Hippocampal formation (tissue), 2 donors: Measurements from ENCODE around the gene HFE.
"Not testable (repeated sequence)": the region's sequence is repeated elsewhere in the genome, so short reads cannot be mapped to it uniquely, and the experiment has no call there.

ENCODE experiments used
- DNase-seq, 2 donors: peaks; one replicate each; lab custom pipeline; 2025; lab: John Stamatoyannopoulos, UW

The HFE gene

DNA sequence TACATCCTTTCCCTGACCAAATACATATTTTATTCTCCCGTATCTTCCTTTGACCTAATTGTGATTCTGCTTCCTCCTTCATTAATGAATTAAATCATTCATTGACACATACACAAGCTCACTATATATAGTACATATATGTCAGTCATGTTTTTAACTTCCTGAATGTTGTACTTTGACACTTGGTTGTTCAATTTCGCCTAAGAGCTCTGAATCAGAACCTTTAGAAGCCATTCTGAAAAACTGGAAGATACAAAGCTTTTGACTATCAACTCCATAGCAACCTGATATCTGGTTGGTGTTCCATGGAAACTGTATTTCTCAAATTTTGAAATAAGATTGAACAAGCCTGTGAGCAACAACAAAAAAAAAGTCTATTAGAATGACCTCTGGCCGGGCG lies 27.3 kb upstream of the HFE start:
- DNase-seq = no peak

DNA sequence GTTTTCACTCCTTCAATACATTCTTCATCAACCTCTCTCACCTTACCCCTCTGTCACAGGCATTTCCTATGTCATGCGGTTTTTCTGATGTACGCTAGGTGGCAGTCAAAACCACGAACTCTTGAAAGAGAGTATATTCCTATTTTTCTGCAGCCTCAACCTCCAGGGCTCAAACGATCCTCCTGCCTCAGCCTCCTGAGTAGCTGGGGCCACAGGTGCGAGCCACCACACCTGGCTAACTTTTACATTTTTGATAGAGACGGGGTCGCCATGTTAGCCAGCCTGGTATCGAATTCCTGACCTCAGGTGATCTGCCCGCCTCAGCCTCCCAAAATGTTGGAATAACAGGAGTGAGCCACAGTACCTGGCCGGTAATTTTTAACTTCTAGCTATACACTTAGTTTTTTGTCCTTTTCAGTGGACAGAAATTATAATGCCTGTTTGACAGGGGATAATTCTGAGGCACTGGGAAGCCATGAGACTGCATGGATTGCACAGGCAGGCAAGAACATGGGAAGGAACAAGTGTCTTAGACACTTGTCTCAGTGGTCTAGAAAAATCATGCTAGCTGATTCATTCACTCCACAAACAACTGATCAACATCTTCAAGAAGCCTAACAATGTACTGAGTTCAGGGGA lies 22.5 kb upstream of the HFE start:
- DNase-seq = peak in 1 of 2 donors; percentile 34

DNA sequence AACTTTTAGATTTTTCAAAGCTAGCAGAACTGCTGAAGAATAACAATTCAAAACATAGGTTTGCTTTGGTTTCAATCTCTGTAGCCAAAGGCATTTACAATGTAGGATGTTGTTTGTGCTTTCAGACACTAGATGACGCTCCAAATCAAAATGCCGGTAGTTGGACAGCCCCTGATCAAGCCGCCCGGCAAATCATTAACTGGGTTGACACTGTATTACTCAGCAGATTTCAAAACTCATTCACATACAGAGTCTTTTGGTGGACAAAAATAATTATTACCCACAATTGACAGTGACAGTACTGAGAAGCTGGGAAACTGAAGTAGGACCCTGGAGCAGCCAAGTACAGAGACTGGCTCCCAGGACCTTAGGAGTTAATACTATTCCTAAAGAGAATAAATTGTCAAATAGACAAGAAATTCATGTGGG lies 21.3 kb upstream of the HFE start:
- DNase-seq = peak; percentile 16 to 54

DNA sequence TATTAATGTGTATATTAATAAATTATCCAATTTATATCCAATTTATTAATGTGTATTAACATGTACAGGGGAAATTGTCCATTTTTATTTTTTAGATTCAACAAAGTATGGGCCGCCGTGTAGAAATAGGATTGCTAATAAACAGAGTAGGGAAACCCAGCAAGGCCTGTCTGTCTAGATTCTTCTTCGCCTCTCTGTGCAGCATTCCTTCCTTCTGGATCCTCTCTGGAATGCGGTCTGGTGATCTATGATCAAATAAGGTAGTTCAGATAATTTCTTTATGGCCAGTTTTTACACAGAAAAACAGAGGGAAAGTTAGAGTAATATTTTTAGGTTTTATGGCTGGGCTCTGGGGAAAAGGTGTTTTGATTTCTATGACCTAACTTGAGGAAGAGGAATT lies 19.9 kb upstream of the HFE start:
- DNase-seq = no peak

- no peak for DNase-seq
These were observed 19.2 kb upstream of the HFE start for GRCh38 chr6:26068036-26068435.

DNA sequence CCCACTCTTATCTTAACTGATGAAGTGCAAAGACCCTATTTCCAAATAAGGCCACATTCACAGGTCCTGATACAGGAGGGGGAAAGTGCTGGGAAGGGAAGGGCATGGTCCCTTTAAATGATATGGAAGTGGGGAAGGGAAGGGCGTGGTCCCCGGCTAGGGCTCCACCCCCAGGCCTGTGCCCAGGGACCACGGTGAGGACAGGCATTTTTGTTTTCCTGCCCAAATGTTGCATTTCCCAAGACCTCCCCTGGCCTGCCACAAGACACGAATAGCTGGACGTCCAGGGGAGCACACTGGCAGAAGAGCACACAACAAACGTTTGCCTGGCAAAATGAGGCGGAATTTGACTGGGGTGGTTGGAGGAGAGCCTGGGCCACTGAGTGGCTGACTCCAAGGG lies 16.1 kb upstream of the HFE start:
- DNase-seq = no peak

DNA sequence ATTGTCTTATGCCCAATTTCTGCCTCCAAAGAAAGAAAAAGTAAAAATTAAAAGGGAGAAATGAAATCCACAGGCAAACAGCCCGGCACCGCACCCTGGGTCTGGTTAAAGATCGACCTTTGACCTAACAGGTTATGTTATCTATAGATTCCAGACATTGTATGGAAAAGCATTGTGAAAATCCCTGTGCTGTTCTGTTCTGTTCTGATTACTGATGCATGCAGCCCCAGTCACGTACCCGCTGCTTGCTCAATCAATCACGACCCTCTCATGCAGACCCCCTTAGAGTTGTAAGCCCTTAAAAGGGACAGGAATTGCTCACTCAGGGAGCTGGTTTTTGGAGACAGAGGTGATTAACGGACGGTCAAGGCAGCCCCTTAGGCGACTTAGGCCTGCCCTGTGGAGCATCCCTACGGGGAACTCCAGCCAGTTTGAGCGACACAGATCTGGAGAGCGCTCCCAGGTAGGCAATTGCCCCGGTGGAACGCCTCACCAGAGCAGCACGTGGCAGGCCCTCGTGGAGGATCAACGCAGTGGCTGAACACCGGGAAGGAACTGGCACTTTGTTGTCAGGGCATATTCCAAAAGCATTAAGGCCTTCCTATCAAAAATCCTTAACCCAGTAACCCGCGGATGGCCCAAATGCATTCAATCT lies 12.0 kb upstream of the HFE start:
- no peak for DNase-seq

DNA sequence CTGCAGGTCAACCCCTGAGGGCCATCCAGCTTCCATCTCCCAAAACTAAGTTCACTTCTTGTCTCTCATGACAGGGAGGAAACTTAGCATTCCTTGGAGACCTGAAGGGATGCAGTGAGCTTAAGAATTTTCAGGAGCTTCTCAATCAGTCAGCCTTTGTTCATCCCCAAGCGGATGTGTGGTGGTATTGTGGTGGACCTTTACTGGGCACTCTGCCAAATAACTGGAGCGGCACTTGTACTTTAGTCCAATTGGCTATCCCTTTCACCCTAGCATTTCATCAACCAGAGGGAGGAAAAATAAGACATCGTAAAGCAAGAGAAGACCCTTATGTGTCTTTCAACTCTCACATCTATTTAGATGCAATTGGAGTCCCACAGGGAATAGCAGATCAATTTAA lies 9.2 kb upstream of the HFE start:
- not testable (repeated sequence) for DNase-seq

GRCh38 chr6:26081096-26081495 lies 6.1 kb upstream of the HFE start:
- not testable (repeated sequence) for DNase-seq

DNA sequence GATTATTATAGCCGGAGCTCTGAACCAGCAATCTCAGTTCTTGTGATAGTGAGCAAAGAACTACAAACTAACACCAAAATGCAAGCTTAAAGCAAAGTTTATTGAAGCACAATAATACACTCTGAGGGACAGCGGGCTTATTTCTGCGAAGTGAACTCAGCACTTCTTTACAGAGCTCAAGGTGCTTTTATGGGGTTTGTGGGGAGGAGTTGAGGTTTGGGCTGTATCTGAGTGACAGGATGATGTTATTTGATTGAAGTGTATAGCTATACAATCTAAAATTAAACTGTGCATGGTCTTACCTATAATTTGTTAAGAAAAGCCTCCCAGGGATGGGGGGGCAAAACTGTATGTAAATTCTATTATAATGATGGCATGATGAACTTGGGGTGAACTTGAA lies 1.0 kb upstream of the HFE start:
- no peak for DNase-seq

DNA sequence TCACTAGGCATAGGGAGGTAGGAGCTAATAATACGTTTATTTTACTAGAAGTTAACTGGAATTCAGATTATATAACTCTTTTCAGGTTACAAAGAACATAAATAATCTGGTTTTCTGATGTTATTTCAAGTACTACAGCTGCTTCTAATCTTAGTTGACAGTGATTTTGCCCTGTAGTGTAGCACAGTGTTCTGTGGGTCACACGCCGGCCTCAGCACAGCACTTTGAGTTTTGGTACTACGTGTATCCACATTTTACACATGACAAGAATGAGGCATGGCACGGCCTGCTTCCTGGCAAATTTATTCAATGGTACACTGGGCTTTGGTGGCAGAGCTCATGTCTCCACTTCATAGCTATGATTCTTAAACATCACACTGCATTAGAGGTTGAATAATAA lies 1.1 kb downstream of the HFE start:
- no peak for DNase-seq

DNA sequence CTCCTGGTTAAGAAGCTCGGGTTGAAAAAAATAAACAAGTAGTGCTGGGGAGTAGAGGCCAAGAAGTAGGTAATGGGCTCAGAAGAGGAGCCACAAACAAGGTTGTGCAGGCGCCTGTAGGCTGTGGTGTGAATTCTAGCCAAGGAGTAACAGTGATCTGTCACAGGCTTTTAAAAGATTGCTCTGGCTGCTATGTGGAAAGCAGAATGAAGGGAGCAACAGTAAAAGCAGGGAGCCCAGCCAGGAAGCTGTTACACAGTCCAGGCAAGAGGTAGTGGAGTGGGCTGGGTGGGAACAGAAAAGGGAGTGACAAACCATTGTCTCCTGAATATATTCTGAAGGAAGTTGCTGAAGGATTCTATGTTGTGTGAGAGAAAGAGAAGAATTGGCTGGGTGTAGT lies 2.0 kb downstream of the HFE start:
- DNase-seq = no peak

DNA sequence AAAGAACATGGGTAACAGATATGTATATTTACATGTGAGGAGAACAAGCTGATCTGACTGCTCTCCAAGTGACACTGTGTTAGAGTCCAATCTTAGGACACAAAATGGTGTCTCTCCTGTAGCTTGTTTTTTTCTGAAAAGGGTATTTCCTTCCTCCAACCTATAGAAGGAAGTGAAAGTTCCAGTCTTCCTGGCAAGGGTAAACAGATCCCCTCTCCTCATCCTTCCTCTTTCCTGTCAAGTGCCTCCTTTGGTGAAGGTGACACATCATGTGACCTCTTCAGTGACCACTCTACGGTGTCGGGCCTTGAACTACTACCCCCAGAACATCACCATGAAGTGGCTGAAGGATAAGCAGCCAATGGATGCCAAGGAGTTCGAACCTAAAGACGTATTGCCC lies 5.2 kb downstream of the HFE start:
- no peak for DNase-seq

GRCh38 chr6:26094036-26094435 lies 6.8 kb downstream of the HFE start:
- DNase-seq = no peak

DNA sequence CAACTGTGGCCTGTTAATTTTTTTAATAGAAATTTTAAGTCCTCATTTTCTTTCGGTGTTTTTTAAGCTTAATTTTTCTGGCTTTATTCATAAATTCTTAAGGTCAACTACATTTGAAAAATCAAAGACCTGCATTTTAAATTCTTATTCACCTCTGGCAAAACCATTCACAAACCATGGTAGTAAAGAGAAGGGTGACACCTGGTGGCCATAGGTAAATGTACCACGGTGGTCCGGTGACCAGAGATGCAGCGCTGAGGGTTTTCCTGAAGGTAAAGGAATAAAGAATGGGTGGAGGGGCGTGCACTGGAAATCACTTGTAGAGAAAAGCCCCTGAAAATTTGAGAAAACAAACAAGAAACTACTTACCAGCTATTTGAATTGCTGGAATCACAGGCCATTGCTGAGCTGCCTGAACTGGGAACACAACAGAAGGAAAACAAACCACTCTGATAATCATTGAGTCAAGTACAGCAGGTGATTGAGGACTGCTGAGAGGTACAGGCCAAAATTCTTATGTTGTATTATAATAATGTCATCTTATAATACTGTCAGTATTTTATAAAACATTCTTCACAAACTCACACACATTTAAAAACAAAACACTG lies 10.1 kb downstream of the HFE start:
- peak; percentile 39 to 72 for DNase-seq

DNA sequence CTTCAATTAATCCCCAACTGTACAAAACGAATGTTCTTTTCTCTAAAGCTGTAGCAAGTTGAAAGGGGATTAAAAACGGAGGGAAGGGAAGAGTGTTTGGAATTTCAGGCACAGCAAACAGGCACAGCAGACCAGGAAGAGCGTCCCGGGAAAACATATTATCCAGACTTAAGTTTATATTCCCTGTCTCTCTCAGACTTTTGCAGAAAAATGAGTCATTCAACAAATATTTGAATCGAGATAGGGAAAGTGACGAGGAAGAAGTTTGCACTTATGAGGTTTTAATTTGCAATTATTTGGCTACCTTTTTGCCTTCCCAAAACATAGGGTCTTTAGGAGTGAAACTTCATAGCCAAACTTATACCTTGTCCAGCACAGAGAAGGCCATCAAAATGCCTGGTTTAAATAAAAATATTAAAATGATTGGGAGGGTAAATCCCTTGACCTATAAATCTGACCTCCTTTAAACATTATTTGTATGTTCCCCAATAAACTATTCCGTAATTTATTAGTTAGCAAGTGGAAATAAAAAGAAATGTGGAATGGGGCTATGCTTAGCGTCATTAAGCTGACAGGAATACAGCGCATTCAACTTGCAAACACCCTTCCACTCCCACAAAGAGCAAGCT lies 16.0 kb downstream of the HFE start:
- DNase-seq = no peak

DNA sequence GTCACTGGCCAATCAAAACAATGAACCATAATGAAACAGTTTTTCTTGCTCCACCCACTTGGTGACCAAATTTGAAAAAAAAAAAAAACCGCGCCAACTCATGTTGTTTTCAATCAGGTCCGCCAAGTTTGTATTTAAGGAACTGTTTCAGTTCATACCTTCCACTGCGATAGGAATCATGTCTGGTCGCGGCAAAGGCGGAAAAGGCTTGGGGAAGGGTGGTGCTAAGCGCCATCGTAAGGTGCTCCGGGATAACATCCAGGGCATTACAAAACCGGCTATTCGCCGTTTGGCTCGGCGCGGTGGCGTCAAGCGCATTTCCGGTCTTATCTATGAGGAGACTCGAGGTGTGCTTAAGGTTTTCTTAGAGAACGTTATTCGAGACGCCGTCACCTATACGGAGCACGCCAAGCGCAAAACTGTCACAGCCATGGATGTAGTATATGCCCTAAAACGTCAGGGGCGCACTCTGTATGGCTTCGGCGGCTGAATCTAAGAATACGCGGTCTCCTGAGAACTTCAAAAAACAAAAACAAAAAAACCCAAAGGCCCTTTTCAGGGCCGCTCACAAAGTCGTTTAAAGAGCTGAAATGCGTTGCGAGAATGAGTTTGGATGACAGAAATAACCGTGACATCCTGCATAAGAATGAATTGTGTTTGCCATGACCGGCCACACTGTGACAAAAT lies 16.7 kb downstream of the HFE start:
- peak; percentile 82 to 93 for DNase-seq

DNA sequence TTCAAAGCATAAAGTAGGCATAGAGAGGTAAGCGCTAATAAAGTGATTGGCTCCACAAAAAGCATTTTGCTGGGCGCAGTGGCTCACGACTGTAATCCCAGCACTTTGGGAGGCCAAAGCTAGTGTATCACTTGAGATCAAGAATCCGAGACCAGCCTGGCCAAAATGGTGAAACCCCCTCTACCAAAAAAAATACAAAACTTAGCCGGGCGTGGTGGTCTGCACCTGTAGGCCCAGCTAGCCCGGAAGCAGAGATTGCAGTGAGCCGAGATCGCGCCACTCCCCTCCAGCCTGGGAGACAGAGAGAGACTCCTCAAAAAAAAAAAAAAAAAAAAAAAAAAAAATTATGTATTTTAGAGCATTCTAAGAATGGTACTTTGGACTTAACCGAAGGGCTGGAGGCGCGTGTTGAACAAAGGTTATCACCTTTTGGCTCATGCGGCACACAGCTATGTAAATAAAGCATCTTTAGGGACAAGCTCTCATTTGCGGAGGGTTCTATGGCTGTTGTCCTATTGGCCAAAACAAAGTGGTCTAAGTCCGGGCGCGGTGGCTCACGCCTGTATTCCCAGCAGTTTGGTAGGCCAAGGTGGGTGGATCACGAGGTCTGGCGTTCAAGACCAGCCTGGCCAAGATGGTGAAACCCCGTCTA lies 17.4 kb downstream of the HFE start:
- DNase-seq = no peak

DNA sequence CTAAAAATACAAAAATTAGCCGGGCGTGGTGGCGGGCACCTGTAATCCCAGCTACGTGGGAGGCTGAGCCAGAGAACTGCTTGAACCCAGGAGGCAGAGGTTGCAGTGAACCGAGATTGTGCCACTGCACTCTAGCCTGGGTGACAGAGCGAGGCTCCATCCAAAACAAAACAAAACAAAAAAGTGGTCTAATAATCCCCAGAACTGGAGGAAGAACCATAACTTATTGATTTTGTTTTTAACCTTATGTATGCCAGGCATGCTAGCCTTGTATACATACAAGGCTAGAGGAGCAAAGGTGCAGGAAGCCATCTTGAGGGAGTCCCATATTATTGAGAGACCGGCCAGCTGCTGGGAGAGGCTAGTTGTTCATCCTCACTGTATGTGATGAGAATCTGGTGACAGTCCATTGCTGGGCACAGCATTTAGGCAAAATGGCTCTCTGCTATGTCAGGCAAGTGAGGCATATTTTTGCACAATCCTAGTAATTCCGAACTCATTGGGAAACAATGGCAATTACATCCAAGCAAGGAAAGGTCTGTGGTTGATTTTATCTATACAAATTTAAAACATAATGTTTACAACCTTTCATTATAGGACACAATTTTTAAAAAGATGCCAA lies 18.0 kb downstream of the HFE start:
- no peak for DNase-seq

- DNase-seq = no peak
These were observed 18.6 kb downstream of the HFE start for GRCh38 chr6:26105842-26106241.

- no peak for DNase-seq
These were observed 20.7 kb downstream of the HFE start for GRCh38 chr6:26107935-26108334.

DNA sequence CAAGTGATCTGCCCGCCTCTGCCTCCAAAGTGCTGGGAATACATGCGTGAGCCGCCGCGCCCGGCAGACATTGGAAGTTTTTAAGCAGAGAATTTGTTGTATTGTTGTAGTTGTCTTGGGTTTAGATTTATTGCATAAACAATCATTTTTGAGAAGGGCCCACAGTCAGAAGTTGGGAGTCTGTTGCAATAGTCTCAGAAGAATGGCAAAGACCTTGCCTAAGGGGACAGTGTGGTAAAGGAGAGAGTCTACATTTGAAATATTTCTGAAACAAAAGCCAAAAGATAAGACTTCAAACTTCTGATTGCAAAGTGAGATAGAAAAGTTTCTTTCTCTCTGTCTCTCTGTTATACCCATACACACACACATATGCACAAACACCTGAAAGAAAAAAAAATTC lies 22.5 kb downstream of the HFE start:
- DNase-seq = no peak
